NCI-H524 (cell line): Measurements from ENCODE around the gene TOMM20.
A peak's percentile ranks its signal among the peaks of the same experiment; 100 is the strongest.
"Not testable (repeated sequence)": the region's sequence is repeated elsewhere in the genome, so short reads cannot be mapped to it uniquely, and the experiment has no call there.

ENCODE experiments used
- DNase-seq, 2 experiments: peaks; one replicate each; lab custom pipeline; 2025; lab: John Stamatoyannopoulos, UW

The TOMM20 gene

GRCh38 chr1:235078480-235079381 lies 49.9 kb downstream of the TOMM20 start:
- DNase-seq: no peak

- no peak for DNase-seq
Observed at GRCh38 chr1:235077571-235078479, 50.8 kb downstream of the TOMM20 start.

- DNase-seq: no peak
Observed at GRCh38 chr1:235077163-235077540, 51.5 kb downstream of the TOMM20 start.

DNA sequence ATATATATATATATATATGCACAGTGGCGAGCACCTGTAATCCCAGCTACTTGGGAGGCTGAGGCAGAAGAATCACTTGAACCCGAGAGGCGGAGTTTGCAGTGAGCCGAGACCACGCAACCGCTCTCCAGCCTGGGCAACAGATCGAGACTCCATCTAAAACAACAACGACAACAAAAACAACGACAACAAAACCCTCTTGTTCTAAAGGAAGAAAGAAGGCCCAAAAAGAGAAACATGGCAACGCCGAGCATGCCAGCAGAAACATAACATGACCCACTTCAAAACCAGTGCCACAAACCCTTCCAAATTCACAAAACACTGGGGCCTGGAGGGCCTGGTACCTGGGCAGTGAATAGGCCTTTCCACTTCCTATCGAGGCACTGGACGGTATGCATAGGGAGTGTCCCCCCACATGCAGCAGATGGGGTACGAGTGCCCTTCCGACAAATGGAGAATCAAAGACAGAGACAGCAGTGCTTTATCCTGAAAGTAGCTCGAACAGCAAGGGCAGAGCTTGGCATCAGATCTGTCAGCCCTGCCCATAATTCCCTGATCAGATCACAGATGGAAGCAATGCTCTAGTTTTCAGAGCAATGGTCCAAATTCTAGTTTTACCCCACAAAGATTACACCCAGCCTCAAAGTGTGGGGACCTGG lies 52.0 kb downstream of the TOMM20 start:
- no peak for DNase-seq

DNA sequence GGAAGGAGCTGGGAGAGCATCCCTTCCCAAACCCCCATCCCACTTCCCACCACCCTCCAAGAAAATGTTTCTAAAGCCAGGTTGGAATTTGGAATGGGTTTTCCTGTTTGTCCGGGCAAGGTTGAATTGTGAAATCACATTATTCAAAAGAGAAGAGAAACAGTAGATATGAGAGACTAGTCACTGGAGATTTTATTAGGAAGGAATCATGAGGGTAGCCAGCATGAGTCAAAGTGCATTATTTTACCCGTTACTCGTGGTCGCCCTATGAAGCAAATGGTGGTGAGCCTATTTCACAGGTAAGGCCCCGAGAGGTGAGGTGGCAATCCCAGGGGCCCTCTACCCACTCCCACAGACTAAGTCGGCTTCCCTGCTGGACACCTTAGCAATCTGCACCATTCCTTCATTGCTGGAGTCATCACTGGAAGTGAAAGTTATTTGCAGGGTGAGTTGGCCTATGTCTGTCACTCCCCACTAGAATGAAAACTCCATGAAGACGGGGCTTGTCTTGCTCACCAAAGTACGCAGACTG lies 52.8 kb downstream of the TOMM20 start:
- DNase-seq: no peak

- DNase-seq: no peak
Observed at GRCh38 chr1:235075048-235075776, 53.4 kb downstream of the TOMM20 start.

DNA sequence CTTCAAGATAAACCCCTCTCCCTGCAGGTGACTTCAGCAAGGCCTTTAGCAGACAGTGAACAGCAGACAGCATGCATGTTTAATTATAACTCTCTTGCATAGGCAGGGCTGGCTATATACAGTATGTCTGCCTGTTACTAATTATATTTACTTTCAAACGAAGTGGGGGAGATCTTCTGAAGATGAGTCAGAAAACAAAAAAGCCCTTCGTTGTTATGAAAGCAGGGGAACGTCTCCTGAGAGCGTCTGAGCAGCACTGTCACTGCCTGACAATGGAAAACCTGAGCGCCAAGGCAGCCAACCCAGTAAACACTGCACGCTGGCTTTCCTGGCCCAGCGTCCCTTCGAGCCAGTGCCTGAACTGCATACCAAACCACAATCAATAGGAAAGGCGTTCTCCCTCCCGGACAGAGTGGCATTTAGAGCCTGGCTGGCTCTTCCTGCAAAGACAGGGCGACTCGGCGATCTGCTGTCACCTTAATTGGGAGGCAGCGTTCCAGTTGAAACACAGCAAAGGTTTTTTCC lies 54.1 kb downstream of the TOMM20 start:
- peak in 1 of 2 experiments; percentile 32 for DNase-seq

DNA sequence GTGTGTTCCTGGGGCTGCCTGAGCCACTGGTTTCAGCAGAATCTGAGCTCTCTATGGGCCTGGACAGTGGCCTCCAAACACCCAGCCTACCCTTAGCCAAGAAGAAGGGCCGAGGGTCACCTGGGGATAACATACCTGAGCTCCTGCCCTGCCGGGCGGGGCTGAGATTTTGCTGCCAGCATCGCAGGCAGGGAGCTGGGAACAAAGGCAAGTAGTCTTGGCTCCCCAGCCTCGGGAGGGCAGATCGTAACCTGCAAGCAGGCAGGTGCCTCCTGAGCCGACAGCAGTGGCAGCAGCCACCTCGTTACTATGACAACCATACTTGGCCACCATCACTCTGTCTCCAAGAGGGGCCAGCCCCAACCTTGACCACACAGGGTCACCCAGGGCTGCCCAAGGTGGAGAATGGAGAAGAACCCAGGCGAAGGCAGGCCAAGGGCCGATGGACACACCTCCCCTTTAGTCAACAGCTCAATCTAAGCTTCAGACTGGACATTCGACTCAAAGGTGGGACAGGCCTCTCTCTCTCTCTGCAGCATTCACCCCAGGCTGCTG lies 54.6 kb downstream of the TOMM20 start:
- no peak for DNase-seq

GRCh38 chr1:235073331-235073967 lies 55.2 kb downstream of the TOMM20 start:
- DNase-seq: no peak

DNA sequence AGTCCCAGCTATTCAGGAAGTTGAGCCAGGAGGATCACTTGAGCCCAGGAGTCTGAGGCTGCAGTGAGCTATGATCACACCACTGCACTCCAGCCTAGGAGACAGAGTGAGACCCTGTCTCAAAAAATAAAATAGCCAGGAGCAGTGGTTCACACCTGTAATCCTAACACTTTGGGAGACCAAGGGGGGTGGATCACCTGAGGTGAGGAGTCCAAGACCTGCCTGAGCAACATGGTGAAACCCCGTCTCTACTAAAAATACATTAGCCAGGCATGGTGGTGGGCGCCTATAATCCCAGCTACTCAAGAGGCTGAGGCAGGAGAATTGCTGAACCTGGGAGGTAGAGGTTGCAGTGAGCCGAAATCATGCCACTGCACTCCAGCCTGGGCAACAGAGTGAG lies 56.1 kb downstream of the TOMM20 start:
- not testable (repeated sequence) for DNase-seq

GRCh38 chr1:235072096-235072495 lies 56.5 kb downstream of the TOMM20 start:
- DNase-seq: no peak

GRCh38 chr1:235070819-235071218 lies 57.8 kb downstream of the TOMM20 start:
- DNase-seq: no peak

DNA sequence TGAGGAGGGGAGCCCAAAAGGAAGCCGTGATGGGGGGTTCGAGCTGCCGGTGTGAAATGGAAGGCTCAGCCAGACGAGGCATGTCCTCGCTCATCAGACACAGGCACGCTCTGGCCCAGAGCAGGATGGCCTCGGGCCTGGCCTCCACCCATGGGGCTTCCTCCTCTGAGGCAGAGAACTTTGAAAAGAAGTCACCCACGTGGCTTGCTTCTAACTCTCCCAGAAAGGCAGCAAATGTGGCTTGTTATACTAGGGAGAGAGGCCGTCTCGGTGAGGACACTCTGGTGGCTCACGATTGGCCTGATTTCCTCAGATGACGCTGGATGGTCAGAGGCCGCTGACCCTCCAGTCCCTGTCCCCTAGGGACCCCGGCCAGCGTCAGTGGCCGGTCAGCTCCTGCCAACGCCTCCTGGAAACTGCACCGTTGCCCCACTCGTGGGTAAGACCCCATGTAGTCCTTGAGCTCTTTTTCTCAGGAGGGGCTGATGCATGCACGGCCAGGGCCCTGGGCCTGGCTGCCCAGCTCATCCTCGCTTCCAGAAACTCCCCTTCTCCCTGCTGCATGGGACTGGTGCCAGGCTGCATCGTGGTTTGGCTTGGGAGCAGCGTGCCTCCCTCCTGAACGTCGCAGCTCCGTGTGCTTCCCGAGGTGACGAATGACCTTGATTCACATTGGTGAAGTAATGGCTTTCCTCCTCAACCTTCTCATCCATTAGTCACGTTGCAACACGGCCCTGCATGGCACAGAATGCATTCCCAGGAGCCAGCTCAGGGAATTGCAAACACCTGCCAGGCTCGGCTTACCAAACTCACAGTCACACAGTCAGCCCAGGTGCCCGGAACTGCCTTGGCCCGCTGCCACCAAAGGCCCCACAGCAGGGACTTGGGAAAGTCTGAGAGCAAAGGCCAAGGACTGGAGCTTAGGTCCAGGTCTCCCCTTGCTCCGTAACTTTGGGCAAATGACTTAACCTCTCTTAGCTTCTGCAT lies 58.8 kb downstream of the TOMM20 start:
- DNase-seq: no peak

GRCh38 chr1:235069176-235069575 lies 59.5 kb downstream of the TOMM20 start:
- no peak for DNase-seq

GRCh38 chr1:235068158-235069121 lies 60.2 kb downstream of the TOMM20 start:
- DNase-seq: no peak

- DNase-seq: peak; percentile 10 to 47
Observed at GRCh38 chr1:235067396-235068157, 61.1 kb downstream of the TOMM20 start.
